DOHH2 (cell line): Measurements from ENCODE around the gene TRABD2A.

Source experiments
- EZH2phosphoT487 ChIP-seq: fragments of 200-600 bp; sonication (generic); IDR thresholded peaks from 2 replicates; pipeline ENCODE4 v1.6.1; 2017; ENCODE audit warnings: borderline replicate concordance, mild to moderate bottlenecking, antibody characterized with exemption, low read length, moderate library complexity, mixed read lengths
- TF ChIP-seq, protein P1 (sequence below): fragments of 200-600 bp; sonication (generic); IDR thresholded peaks from one replicate; pipeline ENCODE4 v1.5.1; 2014; ENCODE audit warnings: antibody characterized with exemption, mild to moderate bottlenecking, low read depth, low read length; ENCODE audit not compliant: poor library complexity, severe bottlenecking

DNA sequence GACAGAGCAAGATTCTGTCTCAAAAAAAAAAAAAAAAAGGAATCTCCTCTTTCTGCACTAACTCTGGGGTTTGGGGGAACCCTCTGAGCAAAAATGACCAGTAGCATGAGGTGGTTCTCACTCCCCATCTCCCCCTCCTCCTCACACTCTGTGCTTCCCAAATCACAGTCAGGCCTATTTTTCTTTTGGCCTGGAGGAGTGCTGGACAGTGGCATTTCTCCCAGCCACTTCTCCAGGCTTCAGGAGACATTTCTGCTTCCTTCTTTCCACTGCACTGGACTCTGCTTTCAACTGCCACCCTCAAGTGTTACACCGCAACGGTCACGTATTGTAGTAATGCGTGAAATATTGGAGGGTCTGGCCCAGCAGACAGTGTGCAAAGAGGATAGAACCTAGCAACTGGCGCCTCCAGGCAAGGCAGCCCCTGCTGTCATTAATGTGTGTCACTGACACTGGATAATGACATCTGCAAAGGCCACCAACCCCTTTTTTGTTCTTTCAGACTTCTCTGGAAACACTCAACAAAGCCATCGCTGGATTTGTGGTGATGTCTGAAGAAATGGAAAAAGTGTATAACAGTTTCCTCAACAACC is 68.9 kb downstream of the TRABD2A start:
- TF ChIP-seq, protein P1, sequence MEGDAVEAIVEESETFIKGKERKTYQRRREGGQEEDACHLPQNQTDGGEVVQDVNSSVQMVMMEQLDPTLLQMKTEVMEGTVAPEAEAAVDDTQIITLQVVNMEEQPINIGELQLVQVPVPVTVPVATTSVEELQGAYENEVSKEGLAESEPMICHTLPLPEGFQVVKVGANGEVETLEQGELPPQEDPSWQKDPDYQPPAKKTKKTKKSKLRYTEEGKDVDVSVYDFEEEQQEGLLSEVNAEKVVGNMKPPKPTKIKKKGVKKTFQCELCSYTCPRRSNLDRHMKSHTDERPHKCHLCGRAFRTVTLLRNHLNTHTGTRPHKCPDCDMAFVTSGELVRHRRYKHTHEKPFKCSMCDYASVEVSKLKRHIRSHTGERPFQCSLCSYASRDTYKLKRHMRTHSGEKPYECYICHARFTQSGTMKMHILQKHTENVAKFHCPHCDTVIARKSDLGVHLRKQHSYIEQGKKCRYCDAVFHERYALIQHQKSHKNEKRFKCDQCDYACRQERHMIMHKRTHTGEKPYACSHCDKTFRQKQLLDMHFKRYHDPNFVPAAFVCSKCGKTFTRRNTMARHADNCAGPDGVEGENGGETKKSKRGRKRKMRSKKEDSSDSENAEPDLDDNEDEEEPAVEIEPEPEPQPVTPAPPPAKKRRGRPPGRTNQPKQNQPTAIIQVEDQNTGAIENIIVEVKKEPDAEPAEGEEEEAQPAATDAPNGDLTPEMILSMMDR = no peak
- no peak for TF ChIP-seq EZH2phosphoT487
